NCI-H82 treated with DMSO at 0.1 percent for 48 hours (cell line): ENCODE data around the gene FNDC3A.
"Not testable (repeated sequence)": the region's sequence is repeated elsewhere in the genome, so short reads cannot be mapped to it uniquely, and the experiment has no call there.

ENCODE experiments used
- DNase-seq: peaks from one replicate; lab custom pipeline; 2025; ENCODE audit not compliant: unreplicated experiment; lab: John Stamatoyannopoulos, UW

Gene FNDC3A

DNA sequence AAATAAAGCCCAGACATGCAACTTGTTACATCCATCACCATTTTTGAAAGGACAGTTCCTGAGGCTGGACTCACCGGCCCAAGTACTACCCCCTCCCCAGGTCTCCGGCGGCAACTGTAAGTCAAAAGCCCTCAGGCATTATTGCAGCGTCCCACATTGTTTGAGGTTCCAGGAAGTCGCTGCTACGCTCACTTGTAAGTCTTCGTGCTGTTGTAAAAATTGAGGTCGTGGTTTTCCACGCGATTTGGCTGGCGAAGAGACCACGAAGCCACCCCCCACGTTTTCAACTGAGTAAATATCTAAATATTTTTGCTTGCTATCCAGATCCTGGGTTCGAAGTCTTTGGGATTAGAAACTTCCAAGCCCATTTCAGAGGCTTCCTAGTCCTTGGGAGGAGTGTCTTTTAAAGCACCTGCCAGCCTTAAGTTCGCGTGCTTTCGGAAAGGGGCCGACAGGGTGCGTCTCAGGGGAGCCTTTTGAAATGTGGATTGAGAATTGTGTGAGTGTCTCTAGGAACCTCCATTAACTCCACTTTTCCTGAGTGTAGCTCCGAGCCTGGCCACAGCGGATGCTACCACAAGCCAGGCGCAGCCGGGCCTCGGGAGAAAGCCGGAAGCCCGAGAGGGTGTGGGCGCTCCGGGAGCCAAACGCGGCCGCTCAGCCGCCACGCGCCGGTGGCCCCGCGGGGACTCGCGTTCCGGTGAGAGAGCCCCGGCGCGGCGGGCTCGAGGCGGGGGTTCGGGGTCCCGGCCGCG, 434 bp upstream of the FNDC3A start:
- DNase-seq = peak; percentile 41

GRCh38 chr13:48976576-48977285, 1.0 kb downstream of the FNDC3A start:
- peak; percentile 81 for DNase-seq

GRCh38 chr13:48977286-48977625, 1.5 kb downstream of the FNDC3A start:
- DNase-seq = peak; percentile 51

DNA sequence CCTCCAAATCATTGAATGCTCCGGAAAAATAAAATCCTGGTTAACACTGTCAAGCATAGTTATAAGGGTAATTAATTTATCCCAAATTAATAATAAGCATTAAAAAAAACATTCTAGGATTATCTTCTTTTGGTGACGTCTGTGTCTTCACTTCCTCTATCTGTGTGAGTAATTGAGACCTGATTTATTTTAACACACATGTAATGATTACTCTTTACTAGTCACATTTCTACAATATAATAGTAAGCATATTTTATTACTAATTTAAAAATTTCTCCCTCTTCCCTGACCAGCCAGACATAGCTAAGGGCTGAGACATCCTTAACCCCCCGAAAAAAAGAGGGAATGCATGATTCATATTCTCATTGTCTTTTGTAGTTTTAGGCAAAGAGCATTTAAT, 2.3 kb downstream of the FNDC3A start:
- no peak for DNase-seq

DNA sequence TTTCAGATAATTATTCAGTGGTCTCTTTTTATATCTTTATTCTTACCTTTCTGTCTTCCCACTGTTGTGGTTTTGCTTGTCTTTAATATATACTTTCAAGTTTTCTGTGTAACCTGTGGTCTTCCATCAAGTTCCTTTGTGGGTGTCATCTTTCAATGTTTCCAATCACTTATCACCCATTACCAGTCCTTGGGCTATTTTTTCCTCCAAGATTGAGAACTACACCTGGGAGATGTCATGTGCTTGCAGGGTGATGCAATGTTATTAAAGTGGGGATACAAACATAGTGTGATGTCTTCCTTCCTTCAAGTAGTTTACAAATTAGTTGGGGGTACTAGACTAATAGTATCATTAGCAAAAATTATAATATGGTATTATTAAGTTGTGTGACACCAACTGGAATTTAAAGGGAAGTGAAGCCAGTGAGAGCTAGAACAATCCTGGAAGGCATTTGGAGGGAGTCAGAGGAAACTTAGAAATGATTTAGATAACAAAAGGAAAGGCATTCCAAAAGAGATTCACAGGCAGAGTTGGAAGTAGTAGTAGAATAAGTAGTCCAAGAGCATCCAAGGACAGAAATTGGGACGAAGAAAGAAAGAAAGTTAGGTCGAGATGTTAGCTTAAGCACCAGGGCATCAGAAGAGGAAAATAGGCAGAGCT, 3.4 kb downstream of the FNDC3A start:
- DNase-seq = no peak

- DNase-seq = no peak
Observed at GRCh38 chr13:48979892-48980291, 4.2 kb downstream of the FNDC3A start.

GRCh38 chr13:48983331-48983730, 7.6 kb downstream of the FNDC3A start:
- DNase-seq = no peak

DNA sequence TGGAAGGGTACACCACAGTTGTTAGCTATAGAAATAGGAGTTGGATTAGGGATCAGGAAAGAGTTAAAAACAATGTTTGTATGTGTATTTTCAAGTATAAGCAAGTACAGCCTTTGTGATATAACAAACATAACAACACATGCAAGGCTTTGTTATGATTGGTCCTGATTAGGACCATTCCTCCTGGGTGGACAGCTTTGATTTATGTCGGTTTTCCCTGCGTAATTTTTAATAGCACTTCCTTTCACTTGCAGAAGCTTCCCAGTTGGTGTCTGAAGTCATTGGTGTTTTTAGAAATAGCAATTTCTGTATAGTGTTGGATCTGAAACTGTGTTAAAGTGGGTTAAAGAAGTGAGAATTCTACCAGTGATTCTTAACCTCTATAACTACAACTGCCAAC, 10.0 kb downstream of the FNDC3A start:
- DNase-seq = no peak

- no peak for DNase-seq
Observed at GRCh38 chr13:48990900-48991299, 15.2 kb downstream of the FNDC3A start.

DNA sequence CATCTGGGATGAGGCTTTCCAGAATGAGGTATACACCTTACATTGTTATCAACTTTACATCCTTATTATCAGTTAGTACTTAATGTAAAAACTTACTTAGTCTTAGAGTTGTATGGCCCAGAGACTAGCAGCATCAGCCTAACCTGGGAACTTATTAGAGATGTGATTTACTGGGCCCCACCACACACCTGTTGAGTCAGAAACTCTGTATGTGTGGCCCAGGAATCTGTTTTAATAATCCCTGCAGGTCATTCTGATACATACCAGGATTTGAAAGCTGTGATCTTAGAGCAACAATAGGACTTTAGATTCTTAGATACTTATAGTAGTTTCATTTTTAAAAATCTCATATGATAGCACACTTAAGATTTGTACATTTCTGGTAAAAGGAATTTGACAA, 17.4 kb downstream of the FNDC3A start:
- DNase-seq = no peak

DNA sequence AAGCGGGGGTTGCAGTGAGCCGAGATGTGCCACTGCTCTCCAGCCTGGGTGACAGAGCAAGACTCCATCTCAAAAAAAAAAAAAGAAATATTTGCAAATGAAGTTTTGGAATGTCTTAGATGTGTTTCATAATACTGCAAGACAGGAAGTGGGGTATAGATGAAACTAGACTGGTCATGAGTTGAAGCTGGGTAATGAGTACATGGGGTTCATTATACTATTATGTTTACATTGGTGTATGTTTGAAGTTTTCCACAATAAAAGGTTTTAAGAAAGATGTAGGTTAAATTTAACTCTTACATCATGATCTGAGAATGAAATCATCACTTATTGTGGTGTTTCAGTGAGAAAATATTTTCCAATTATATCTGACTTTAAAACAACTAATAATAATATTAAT, 19.0 kb downstream of the FNDC3A start:
- no peak for DNase-seq

- no peak for DNase-seq
Observed at GRCh38 chr13:48998641-48999292, 23.1 kb downstream of the FNDC3A start.

GRCh38 chr13:49000247-49000646, 24.5 kb downstream of the FNDC3A start:
- no peak for DNase-seq

GRCh38 chr13:49018986-49019635, 43.4 kb downstream of the FNDC3A start:
- not testable (repeated sequence) for DNase-seq

- no peak for DNase-seq
Observed at GRCh38 chr13:49020328-49020727, 44.6 kb downstream of the FNDC3A start.

- no peak for DNase-seq
Observed at GRCh38 chr13:49020940-49021553, 45.3 kb downstream of the FNDC3A start.

- DNase-seq = no peak
Observed at GRCh38 chr13:49021953-49022352, 46.2 kb downstream of the FNDC3A start.

DNA sequence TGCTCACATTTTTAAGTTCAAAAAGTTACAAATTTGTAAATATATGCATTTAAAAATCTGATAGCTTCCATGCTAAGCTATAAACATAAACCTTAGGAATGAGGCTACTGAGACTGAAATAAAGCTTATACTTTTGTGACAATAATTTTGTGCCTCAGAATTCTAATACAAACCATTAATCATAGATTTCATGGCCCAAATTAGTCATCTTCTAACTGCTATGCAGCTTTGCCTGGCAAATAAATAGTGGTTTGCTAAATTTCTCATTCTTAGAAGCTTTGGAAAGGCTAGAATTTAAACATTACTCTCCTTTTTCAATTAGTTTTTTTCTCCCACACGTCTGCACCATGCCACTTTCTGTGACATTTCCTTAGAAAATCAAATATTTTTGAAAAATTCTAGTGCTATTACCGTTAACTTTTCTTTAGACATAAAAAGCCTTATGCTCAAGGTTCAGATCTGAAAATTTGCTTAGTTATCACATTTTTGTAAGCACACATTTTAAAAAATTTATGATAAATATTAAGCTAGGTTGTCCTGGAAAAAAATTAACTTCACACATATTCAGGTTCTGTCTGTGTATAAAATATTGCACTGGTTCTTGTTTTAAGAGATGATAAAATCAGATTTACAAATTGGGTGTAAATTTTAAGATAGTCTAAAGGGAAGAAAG, 46.9 kb downstream of the FNDC3A start:
- no peak for DNase-seq

DNA sequence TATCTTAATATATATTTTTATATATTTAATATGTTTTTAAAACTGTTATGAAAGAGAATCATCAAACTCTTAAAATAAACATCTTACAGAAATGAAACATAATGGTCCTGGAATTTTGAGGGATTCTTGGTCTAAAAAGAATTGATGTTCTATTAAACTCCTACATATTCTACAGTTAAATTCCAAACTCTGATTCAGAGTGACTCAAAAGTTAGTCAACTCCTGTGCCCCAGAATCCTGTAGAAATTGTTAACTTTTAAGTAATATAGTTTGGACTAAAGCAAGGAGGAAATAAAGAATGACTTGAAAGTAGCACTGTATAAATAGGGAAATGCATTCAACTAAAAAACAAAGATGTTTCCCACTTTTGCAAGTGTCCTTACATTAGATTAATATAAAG, 47.7 kb downstream of the FNDC3A start:
- no peak for DNase-seq

DNA sequence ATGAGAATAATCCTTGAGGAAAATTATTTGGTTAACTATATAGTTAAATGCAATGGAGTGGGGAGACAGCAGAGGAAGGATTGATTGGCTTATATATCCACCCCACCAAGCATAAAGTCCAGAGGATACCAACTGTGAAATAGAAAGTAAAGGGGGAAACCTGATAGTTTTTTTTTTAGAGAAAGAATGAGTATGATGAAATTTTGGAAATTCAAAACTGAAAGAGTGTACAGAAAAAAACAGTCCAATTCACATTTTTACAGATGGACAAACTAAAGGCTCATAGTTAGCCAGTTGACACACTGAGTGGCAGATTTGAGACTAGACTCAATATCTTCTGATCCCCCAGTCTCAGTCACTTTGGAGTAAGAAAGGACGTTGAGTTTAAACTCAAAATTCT, 51.1 kb downstream of the FNDC3A start:
- DNase-seq = no peak
